ENCODE results near the gene FTH1. TPM values are rescaled to one million over a fixed set of nuclear protein-coding genes. Genes with fewer than 3 reads are reported as not detected.

FTH1 gene
- total and polyA plus RNA-seq, 2 of the 13 experiments (the other 11 are each of a cell fraction or from before 2014, with no cell fraction given): 607 to 760 TPM

GRCh38 chr11:61967924-61968757, 707 bp upstream of the FTH1 start (continued):
- TF ChIP-seq ZNF180 (CRISPR knock-in tag; IDR thresholded peaks at IDR 0.05; ENCODE audit: borderline replicate concordance, low read depth) (no peak), ZNF224 (CRISPR knock-in tag; IDR thresholded peaks at IDR 0.05) (peak; percentile 14; the same call in 1 of the 2 replicates), NPAS2 (CRISPR knock-in tag; IDR thresholded peaks at IDR 0.05; ENCODE audit: borderline replicate concordance) (no peak), HMGA1 (CRISPR knock-in tag; conservative IDR thresholded peaks at IDR 0.05) (no peak), SAP130 (CRISPR knock-in tag; IDR thresholded peaks at IDR 0.05; ENCODE audit: low read depth) (peak; percentile 34; the same call in 1 of the 2 replicates), POLR2AphosphoS5 (IDR thresholded peaks at IDR 0.05; ENCODE audit: low read depth, low read length) (peak; percentile 37), JUNB (CRISPR knock-in tag; IDR thresholded peaks at IDR 0.05; ENCODE audit: borderline replicate concordance) (no peak), TBX3 (IDR thresholded peaks at IDR 0.05; ENCODE audit: borderline replicate concordance) (no peak), NFKBIZ (CRISPR knock-in tag; IDR thresholded peaks at IDR 0.05) (no peak), FOXJ3 (CRISPR knock-in tag; IDR thresholded peaks at IDR 0.05; ENCODE audit: borderline replicate concordance) (no peak), CBX1 (IDR thresholded peaks at IDR 0.05; ENCODE audit: low read depth) (no peak), ZNF292 (CRISPR knock-in tag; IDR thresholded peaks at IDR 0.05; ENCODE audit: borderline replicate concordance, low read depth) (peak; percentile 23; the same call in 1 of the 2 replicates), HOXA9 (CRISPR knock-in tag; IDR thresholded peaks at IDR 0.05; ENCODE audit: borderline replicate concordance) (0 out of 2 replicates have a peak, but pooled peaks have one; percentile 2), ZNF138 (CRISPR knock-in tag; IDR thresholded peaks at IDR 0.05; ENCODE audit: low read depth) (no peak), ZNF780A (CRISPR knock-in tag; IDR thresholded peaks at IDR 0.05) (no peak; the same call in 1 of the 2 replicates), MAFK (conservative IDR thresholded peaks at IDR 0.05 in 1 of 2, IDR thresholded peaks at IDR 0.05 in 1 of 2; ENCODE audit: low read length in 2 of 2) (no peak), CEBPG (CRISPR knock-in tag; IDR thresholded peaks at IDR 0.05) (no peak), ZBTB4 (CRISPR knock-in tag; IDR thresholded peaks at IDR 0.05; ENCODE audit: borderline replicate concordance) (no peak), ZMYM4 (CRISPR knock-in tag; IDR thresholded peaks at IDR 0.05) (no peak), HHEX (CRISPR knock-in tag; IDR thresholded peaks at IDR 0.05) (no peak), ZNF598 (CRISPR knock-in tag; IDR thresholded peaks at IDR 0.05; ENCODE audit: borderline replicate concordance) (no peak), EED (CRISPR knock-in tag; IDR thresholded peaks at IDR 0.05) (peak; percentile 42; the same call in 1 of the 2 replicates)
- TF ChIP-seq, protein P1, sequence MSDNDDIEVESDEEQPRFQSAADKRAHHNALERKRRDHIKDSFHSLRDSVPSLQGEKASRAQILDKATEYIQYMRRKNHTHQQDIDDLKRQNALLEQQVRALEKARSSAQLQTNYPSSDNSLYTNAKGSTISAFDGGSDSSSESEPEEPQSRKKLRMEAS (IDR thresholded peaks at IDR 0.05): no peak
- TF ChIP-seq, protein P2, sequence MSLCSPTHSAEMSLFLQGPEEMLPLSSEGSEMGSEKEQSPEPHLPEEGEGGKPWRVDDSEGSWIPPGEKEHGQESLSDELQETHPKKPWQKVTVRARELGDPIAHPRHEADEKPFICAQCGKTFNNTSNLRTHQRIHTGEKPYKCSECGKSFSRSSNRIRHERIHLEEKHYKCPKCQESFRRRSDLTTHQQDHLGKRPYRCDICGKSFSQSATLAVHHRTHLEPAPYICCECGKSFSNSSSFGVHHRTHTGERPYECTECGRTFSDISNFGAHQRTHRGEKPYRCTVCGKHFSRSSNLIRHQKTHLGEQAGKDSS (CRISPR knock-in tag; IDR thresholded peaks at IDR 0.05; ENCODE audit: borderline replicate concordance, low read depth): peak; percentile 17; the same call in 1 of the 2 replicates
- TF ChIP-seq, protein P3, sequence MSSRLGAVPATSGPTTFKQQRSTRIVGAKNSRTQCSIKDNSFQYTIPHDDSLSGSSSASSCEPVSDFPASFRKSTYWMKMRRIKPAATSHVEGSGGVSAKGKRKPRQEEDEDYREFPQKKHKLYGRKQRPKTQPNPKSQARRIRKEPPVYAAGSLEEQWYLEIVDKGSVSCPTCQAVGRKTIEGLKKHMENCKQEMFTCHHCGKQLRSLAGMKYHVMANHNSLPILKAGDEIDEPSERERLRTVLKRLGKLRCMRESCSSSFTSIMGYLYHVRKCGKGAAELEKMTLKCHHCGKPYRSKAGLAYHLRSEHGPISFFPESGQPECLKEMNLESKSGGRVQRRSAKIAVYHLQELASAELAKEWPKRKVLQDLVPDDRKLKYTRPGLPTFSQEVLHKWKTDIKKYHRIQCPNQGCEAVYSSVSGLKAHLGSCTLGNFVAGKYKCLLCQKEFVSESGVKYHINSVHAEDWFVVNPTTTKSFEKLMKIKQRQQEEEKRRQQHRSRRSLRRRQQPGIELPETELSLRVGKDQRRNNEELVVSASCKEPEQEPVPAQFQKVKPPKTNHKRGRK (CRISPR knock-in tag; IDR thresholded peaks at IDR 0.05): no peak

All from HepG2 (cell line).